HEK293 (cell line): ENCODE results near the gene FAM32A.

Experiments
- CTCF ChIA-PET: fragments of 350-600 bp; formaldehyde crosslinking; extraction: SDS; loops from one replicate; lab custom pipeline; 2021; ENCODE audit warnings: antibody characterized with exemption; lab: Yijun Ruan, JAX
- POLR2A ChIA-PET: fragments of 300-600 bp; formaldehyde crosslinking; extraction: SDS; loops from one replicate; lab custom pipeline; 2020; ENCODE audit warnings: antibody characterized with exemption, inconsistent platforms; lab: Yijun Ruan, JAX
- H3K27ac ChIP-seq: fragments of 200-500 bp; sonication (Bioruptor generic); 2 replicates; pipeline ENCODE4 v1.5.1; 2014; ENCODE audit warnings: low read depth, low read length, control low read depth, inconsistent platforms; ENCODE audit errors: extremely low read depth
- H3K36me3 ChIP-seq, 2 experiments: fragments of 200-500 bp in 1 of 2; sonication (Bioruptor generic) in 1 of 2; 1 replicate in 1 of 2; 2 replicates in 1 of 2; pipeline ENCODE4 v1.5.1; 2014 to 2017; ENCODE audit warnings: inconsistent platforms in 2 of 2, low read length in 2 of 2; ENCODE audit not compliant: control insufficient read depth in 2 of 2, insufficient read depth in 1 of 2
- H3K4me1 ChIP-seq: fragments of 200-500 bp; sonication (Bioruptor generic); 2 replicates; pipeline ENCODE4 v1.5.1; 2014; ENCODE audit warnings: mild to moderate bottlenecking, low read length, inconsistent platforms; ENCODE audit not compliant: control insufficient read depth, insufficient read depth
- H3K4me3 ChIP-seq: 2 replicates; pipeline ENCODE4 v1.5.1; 2011; ENCODE audit warnings: low read depth, mild to moderate bottlenecking, control low read depth, low read length, moderate library complexity
- H3K9me3 ChIP-seq: fragments of 200-500 bp; sonication (Bioruptor generic); 2 replicates; pipeline ENCODE4 v1.5.1; 2014; ENCODE audit warnings: low read depth, low read length, inconsistent platforms; ENCODE audit not compliant: control insufficient read depth, insufficient read depth
- AEBP2 ChIP-seq: fragments of 450-650 bp; formaldehyde crosslinking; IDR thresholded peaks from 2 replicates; pipeline ENCODE4 v1.5.1; 2016; ENCODE audit warnings: missing biosample characterization, missing genetic modification characterization, borderline replicate concordance
- GLI2 ChIP-seq: fragments of 450-650 bp; formaldehyde crosslinking; IDR thresholded peaks from 2 replicates; pipeline ENCODE4; 2017; ENCODE audit warnings: missing biosample characterization, missing genetic modification characterization, low read depth, borderline replicate concordance
- HIC1 ChIP-seq: fragments of 450-650 bp; formaldehyde crosslinking; IDR thresholded peaks from 2 replicates; pipeline ENCODE4 v1.5.1; 2016; ENCODE audit warnings: missing biosample characterization, missing genetic modification characterization
- KLF8 ChIP-seq: fragments of 450-650 bp; formaldehyde crosslinking; IDR thresholded peaks from 2 replicates; pipeline ENCODE4 v1.5.1; 2016; ENCODE audit warnings: missing biosample characterization, missing genetic modification characterization
- SCRT2 ChIP-seq: fragments of 450-650 bp; formaldehyde crosslinking; IDR thresholded peaks from 2 replicates; pipeline ENCODE4 v1.5.1; 2016; ENCODE audit warnings: missing biosample characterization, missing genetic modification characterization
- SP7 ChIP-seq: fragments of 450-650 bp; formaldehyde crosslinking; IDR thresholded peaks from 2 replicates; pipeline ENCODE4 v1.5.1; 2016; ENCODE audit warnings: missing biosample characterization, missing genetic modification characterization
- ZNF148 ChIP-seq: fragments of 450-650 bp; formaldehyde crosslinking; IDR thresholded peaks from 2 replicates; pipeline ENCODE4 v1.5.0; 2017; ENCODE audit warnings: missing biosample characterization, missing genetic modification characterization, borderline replicate concordance
- ZNF157 ChIP-seq: fragments of 450-650 bp; formaldehyde crosslinking; IDR thresholded peaks from 2 replicates; pipeline ENCODE4 v1.5.1; 2016; ENCODE audit warnings: missing biosample characterization, missing genetic modification characterization
- ZNF266 ChIP-seq: fragments of 450-650 bp; formaldehyde crosslinking; IDR thresholded peaks from 2 replicates; pipeline ENCODE4 v1.5.1; 2016; ENCODE audit warnings: missing biosample characterization, missing genetic modification characterization, low read depth
- ZNF274 ChIP-seq, 2 experiments: fragments of 200-500 bp in 1 of 2; fragments of 450-650 bp in 1 of 2; sonication (Bioruptor generic) in 1 of 2; formaldehyde crosslinking in 1 of 2; IDR thresholded peaks; 2 replicates each; pipeline versions ENCODE4 v1.5.1 to v1.6.1; 2014 to 2016; ENCODE audit warnings: borderline replicate concordance in 1 of 2, inconsistent platforms in 1 of 2, low read length in 1 of 2, missing biosample characterization in 1 of 2, missing genetic modification characterization in 1 of 2
- ZNF404 ChIP-seq: fragments of 450-650 bp; formaldehyde crosslinking; IDR thresholded peaks from 2 replicates; pipeline ENCODE4 v1.5.1; 2017; ENCODE audit warnings: missing biosample characterization, missing genetic modification characterization
- ZNF548 ChIP-seq: fragments of 450-650 bp; formaldehyde crosslinking; IDR thresholded peaks from 2 replicates; pipeline ENCODE4 v1.5.1; 2016; ENCODE audit warnings: missing biosample characterization, missing genetic modification characterization
- ZNF549 ChIP-seq: fragments of 450-650 bp; IDR thresholded peaks from 2 replicates; pipeline ENCODE4 v1.5.1; 2018; ENCODE audit warnings: missing biosample characterization, missing genetic modification characterization, mild to moderate bottlenecking, inconsistent platforms, moderate library complexity
- ZNF558 ChIP-seq: fragments of 450-650 bp; formaldehyde crosslinking; IDR thresholded peaks from 2 replicates; pipeline ENCODE4 v1.5.1; 2016; ENCODE audit warnings: missing biosample characterization, missing genetic modification characterization
- ZNF560 ChIP-seq: fragments of 450-650 bp; formaldehyde crosslinking; IDR thresholded peaks from 2 replicates; pipeline ENCODE4 v1.5.1; 2017; ENCODE audit warnings: missing biosample characterization, missing genetic modification characterization, borderline replicate concordance
- ZNF580 ChIP-seq: fragments of 450-650 bp; formaldehyde crosslinking; IDR thresholded peaks from 2 replicates; pipeline ENCODE4 v1.5.1; 2016; ENCODE audit warnings: missing biosample characterization, missing genetic modification characterization
- ZNF610 ChIP-seq: fragments of 450-650 bp; formaldehyde crosslinking; IDR thresholded peaks from 2 replicates; pipeline ENCODE4 v1.5.1; 2016; ENCODE audit warnings: missing biosample characterization, missing genetic modification characterization, borderline replicate concordance
- ZNF624 ChIP-seq: fragments of 450-650 bp; formaldehyde crosslinking; IDR thresholded peaks from 2 replicates; pipeline ENCODE4 v1.5.1; 2017; ENCODE audit warnings: missing biosample characterization, missing genetic modification characterization
- TF ChIP-seq, protein P1 (sequence below): fragments of 450-650 bp; formaldehyde crosslinking; IDR thresholded peaks from 2 replicates; pipeline ENCODE4 v1.5.1; 2016; ENCODE audit warnings: missing biosample characterization, missing genetic modification characterization
- TF ChIP-seq, protein P2 (sequence below): IDR thresholded peaks from 2 replicates; pipeline ENCODE4 v1.6.1; 2011; ENCODE audit warnings: mild to moderate bottlenecking, low read depth, low read length, borderline replicate concordance

FAM32A gene

GRCh38 chr19:16191216-16191908 is 6.2 kb downstream of the FAM32A start:
- no peak overlapping the region for H3K4me3 ChIP-seq
- no peak overlapping the region for H3K27ac ChIP-seq
- H3K36me3 ChIP-seq: peaks cover 19 to 61% of the 10 kb centered on the region in 2 experiments
- H3K4me1 ChIP-seq: no peaks in the 10 kb centered on the region
- POLR2A ChIA-PET: no interaction called here
- TF ChIP-seq ZNF558 (tag by site-specific recombination) (no peak), SP7 (tag by site-specific recombination) (no peak), SCRT2 (no peak), KLF8 (tag by site-specific recombination) (no peak), ZNF404 (no peak), ZNF157 (tag by site-specific recombination) (no peak), GLI2 (tag by site-specific recombination) (no peak), ZNF266 (tag by site-specific recombination) (no peak), AEBP2 (tag by site-specific recombination) (no peak), ZNF610 (tag by site-specific recombination) (no peak), ZNF148 (no peak), ZNF560 (tag by site-specific recombination) (no peak), ZNF548 (tag by site-specific recombination) (no peak), ZNF580 (tag by site-specific recombination) (no peak), ZNF624 (tag by site-specific recombination) (no peak), ZNF549 (tag by site-specific recombination) (no peak), ZNF274 (IDR thresholded peaks at IDR 0.05; ENCODE audit: low read length) (no peak), ZNF274 (tag by site-specific recombination; IDR thresholded peaks at IDR 0.05; ENCODE audit: borderline replicate concordance) (no peak), HIC1 (no peak)
- TF ChIP-seq, protein P1, sequence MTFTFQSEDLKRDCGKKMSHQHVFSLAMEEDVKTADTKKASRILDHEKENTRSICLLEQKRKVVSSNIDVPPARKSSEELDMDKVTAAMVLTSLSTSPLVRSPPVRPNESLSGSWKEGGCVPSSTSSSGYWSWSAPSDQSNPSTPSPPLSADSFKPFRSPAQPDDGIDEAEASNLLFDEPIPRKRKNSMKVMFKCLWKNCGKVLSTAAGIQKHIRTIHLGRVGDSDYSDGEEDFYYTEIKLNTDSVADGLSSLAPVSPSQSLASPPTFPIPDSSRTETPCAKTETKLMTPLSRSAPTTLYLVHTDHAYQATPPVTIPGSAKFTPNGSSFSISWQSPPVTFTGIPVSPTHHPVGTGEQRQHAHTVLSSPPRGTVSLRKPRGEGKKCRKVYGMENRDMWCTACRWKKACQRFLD: no peak
- TF ChIP-seq, protein P2, sequence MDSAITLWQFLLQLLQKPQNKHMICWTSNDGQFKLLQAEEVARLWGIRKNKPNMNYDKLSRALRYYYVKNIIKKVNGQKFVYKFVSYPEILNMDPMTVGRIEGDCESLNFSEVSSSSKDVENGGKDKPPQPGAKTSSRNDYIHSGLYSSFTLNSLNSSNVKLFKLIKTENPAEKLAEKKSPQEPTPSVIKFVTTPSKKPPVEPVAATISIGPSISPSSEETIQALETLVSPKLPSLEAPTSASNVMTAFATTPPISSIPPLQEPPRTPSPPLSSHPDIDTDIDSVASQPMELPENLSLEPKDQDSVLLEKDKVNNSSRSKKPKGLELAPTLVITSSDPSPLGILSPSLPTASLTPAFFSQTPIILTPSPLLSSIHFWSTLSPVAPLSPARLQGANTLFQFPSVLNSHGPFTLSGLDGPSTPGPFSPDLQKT: no peak
- H3K9me3 ChIP-seq: no peaks in the 10 kb centered on the region
- CTCF ChIA-PET: no interaction called here
